GM12892 (cell line): ENCODE data around the gene PDE7B.

Source experiments
- POLR2A ChIP-seq: IDR thresholded peaks from 2 replicates; pipeline ENCODE4 v1.6.1; 2011; ENCODE audit warnings: low read depth, low read length, control low read depth
- TAF1 ChIP-seq: IDR thresholded peaks from 2 replicates; pipeline ENCODE4 v1.6.1; 2011; ENCODE audit warnings: low read depth, mild to moderate bottlenecking, control low read depth, low read length, borderline replicate concordance

DNA sequence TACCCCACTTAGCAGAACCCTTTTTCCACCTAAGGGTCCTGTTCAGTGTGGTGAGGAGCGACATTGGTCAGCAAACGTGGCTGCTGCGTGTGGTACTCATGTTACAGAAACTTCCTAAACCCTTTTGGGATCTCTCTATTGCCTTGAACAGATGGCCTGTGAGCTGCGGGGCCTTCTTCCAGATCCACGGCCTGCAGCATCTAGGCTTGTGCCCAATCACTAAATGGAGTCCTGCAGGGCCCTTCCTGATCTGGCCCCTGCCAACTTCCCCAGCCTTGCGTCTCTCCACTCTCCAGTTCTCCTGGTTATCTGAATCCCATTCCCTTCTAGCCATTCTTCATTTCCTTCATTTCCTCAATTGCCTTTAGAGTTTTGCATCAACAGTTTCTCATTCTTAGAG is 85.6 kb downstream of the PDE7B start:
- TF ChIP-seq TAF1 = no peak
- no peak for TF ChIP-seq POLR2A
